Endothelial cell (in vitro differentiated cells): Measurements from ENCODE around the gene PPP6R2. TPM values are rescaled to one million over a fixed set of nuclear protein-coding genes. Genes with fewer than 3 reads are reported as not detected.

Experiments
- DNase-seq: peaks from one replicate; pipeline ENCODE4 v3.0.0; 2021; ENCODE audit warnings: low spot score
- H3K27ac Mint-ChIP-seq: one replicate; pipeline ENCODE4 v1.8.0; 2021; ENCODE audit warnings: mixed read lengths, inconsistent platforms; ENCODE audit not compliant: unreplicated experiment
- H3K27me3 Mint-ChIP-seq: one replicate; pipeline ENCODE4 v1.8.0; 2021; ENCODE audit warnings: mild to moderate bottlenecking, moderate library complexity, mixed read lengths, inconsistent platforms; ENCODE audit not compliant: unreplicated experiment
- H3K36me3 Mint-ChIP-seq: one replicate; pipeline ENCODE4 v1.8.0; 2021; ENCODE audit warnings: mild to moderate bottlenecking, low read depth, mixed read lengths, inconsistent platforms; ENCODE audit not compliant: unreplicated experiment
- H3K4me1 Mint-ChIP-seq: one replicate; pipeline ENCODE4 v1.8.0; 2021; ENCODE audit warnings: mild to moderate bottlenecking, mixed read lengths, inconsistent platforms; ENCODE audit not compliant: unreplicated experiment
- H3K4me3 Mint-ChIP-seq: one replicate; pipeline ENCODE4 v1.8.0; 2021; ENCODE audit warnings: mild to moderate bottlenecking, mixed read lengths, inconsistent platforms; ENCODE audit not compliant: unreplicated experiment
- H3K9me3 Mint-ChIP-seq: one replicate; pipeline ENCODE4 v1.8.0; 2021; ENCODE audit warnings: mixed read lengths, inconsistent platforms; ENCODE audit not compliant: unreplicated experiment
- CTCF ChIP-seq: fragments of 200-600 bp; sonication (generic); IDR thresholded peaks from one replicate; pipeline ENCODE4 v1.5.0; 2021; ENCODE audit warnings: antibody characterized with exemption; ENCODE audit not compliant: unreplicated experiment
- total RNA-seq: library from RNA; stranded (reverse); fragmentation: NEBNext Ultra II Directional; extraction: Animal tissue kit (Norgen Biotek cat#: 25700); gene quantifications from one replicate; pipeline ENCODE4 v1.2.1, GENCODE V29; 2021; ENCODE audit not compliant: unreplicated experiment

PPP6R2 gene
- total RNA-seq, 1 donor from 2014 or later, result 50.9 TPM

- Mint-ChIP-seq H3K9me3 (no peaks in the 10 kb centered on the region), H3K27me3 (peaks cover 16% of the 10 kb centered on the region), H3K4me1 (peaks cover 13% of the 10 kb centered on the region), H3K27ac (peak overlapping the region; percentile 92), H3K36me3 (peaks cover 29% of the 10 kb centered on the region), H3K4me3 (peak overlapping the region; percentile 52)
- DNase-seq, result no peak
- TF ChIP-seq CTCF, result no peak
Measured at GRCh38 chr22:50447576-50448551, 104.7 kb downstream of the PPP6R2 start.

GRCh38 chr22:50452649-50453048, 109.5 kb downstream of the PPP6R2 start:
- Mint-ChIP-seq H3K4me3 (peak overlapping the region; percentile 53), H3K36me3 (peaks cover 41% of the 10 kb centered on the region), H3K27me3 (peaks cover 12% of the 10 kb centered on the region), H3K9me3 (no peaks in the 10 kb centered on the region), H3K27ac (no peak overlapping the region), H3K4me1 (peaks cover 16% of the 10 kb centered on the region)
- no peak for DNase-seq
- TF ChIP-seq CTCF, result no peak

GRCh38 chr22:50454556-50455075, 111.5 kb downstream of the PPP6R2 start:
- H3K4me1 Mint-ChIP-seq, result peaks cover 4% of the 10 kb centered on the region
- H3K4me3 Mint-ChIP-seq, result no peak overlapping the region
- H3K27ac Mint-ChIP-seq, result no peak overlapping the region
- H3K27me3 Mint-ChIP-seq, result peaks cover 2% of the 10 kb centered on the region
- no peak for TF ChIP-seq CTCF
- H3K9me3 Mint-ChIP-seq, result no peaks in the 10 kb centered on the region
- DNase-seq, result no peak
- H3K36me3 Mint-ChIP-seq, result peaks cover 33% of the 10 kb centered on the region

- H3K4me3 Mint-ChIP-seq, result no peak overlapping the region
- H3K27me3 Mint-ChIP-seq, result peaks cover 2% of the 10 kb centered on the region
- H3K9me3 Mint-ChIP-seq, result no peaks in the 10 kb centered on the region
- H3K36me3 Mint-ChIP-seq, result peaks cover 32% of the 10 kb centered on the region
- TF ChIP-seq CTCF, result no peak
- DNase-seq, result no peak
- H3K4me1 Mint-ChIP-seq, result peaks cover 3% of the 10 kb centered on the region
- no peak overlapping the region for H3K27ac Mint-ChIP-seq
Measured at GRCh38 chr22:50455201-50455600, 112.1 kb downstream of the PPP6R2 start.

GRCh38 chr22:50456026-50456425, 112.9 kb downstream of the PPP6R2 start:
- Mint-ChIP-seq H3K36me3 (peaks cover 35% of the 10 kb centered on the region), H3K9me3 (no peaks in the 10 kb centered on the region), H3K4me3 (no peak overlapping the region), H3K4me1 (peaks cover 3% of the 10 kb centered on the region), H3K27ac (no peak overlapping the region), H3K27me3 (peaks cover 3% of the 10 kb centered on the region)
- DNase-seq, result no peak
- no peak for TF ChIP-seq CTCF
